Activated T-helper 1 cell treated with anti-CD3 and anti-CD28 coated beads, Interleukin-12 subunit alpha, Interleukin-12 subunit beta, Interleukin-2, Interleukin-4 antibody, amounts not matched to agents 30 ng/mL and 10 ng/mL and 1 ng/mL, durations not matched to agents 14 hours and 24 hours and 36 hours (primary cell): Measurements from ENCODE around the gene TMEM108. TPM values are rescaled to one million over a fixed set of nuclear protein-coding genes. Genes with fewer than 3 reads are reported as not detected.

Experiments
- DNase-seq: peaks from one replicate; pipeline ENCODE4 v3.0.0; 2021; ENCODE audit warnings: low spot score
- H3K27ac Mint-ChIP-seq: one replicate; pipeline ENCODE4 v1.8.0; 2021; ENCODE audit warnings: mild to moderate bottlenecking, mixed read lengths
- H3K27me3 Mint-ChIP-seq: one replicate; pipeline ENCODE4 v1.8.0; 2022; ENCODE audit warnings: mild to moderate bottlenecking, moderate library complexity, mixed read lengths; ENCODE audit not compliant: insufficient read depth
- H3K36me3 Mint-ChIP-seq: one replicate; pipeline ENCODE4 v1.8.0; 2021; ENCODE audit warnings: low read depth, mixed read lengths
- H3K4me1 Mint-ChIP-seq: one replicate; pipeline ENCODE4 v1.8.0; 2021; ENCODE audit warnings: low read depth, mixed read lengths
- H3K4me3 Mint-ChIP-seq: one replicate; pipeline ENCODE4 v1.8.0; 2021; ENCODE audit warnings: mild to moderate bottlenecking, moderate library complexity, mixed read lengths
- H3K9me3 Mint-ChIP-seq: one replicate; pipeline ENCODE4 v1.8.0; 2021; ENCODE audit warnings: mixed read lengths
- intact Hi-C: fragments of 100-400 bp; cut with micrococcal nuclease; formaldehyde crosslinking; loops from one replicate; pipeline ENCODE4 v1.15.1; 2024
- total RNA-seq: library from RNA; stranded (reverse); gene quantifications from 2 replicates; pipeline ENCODE4 v1.2.3, GENCODE V29; 2022

The TMEM108 gene
- total RNA-seq, 1 donor from 2014 or later = not detected

GRCh38 chr3:133388696-133389395 lies 350.7 kb downstream of the TMEM108 start:
- DNase-seq = no peak
- Mint-ChIP-seq H3K4me3 (no peak overlapping the region), H3K4me1 (no peaks in the 10 kb centered on the region), H3K27ac (no peak overlapping the region), H3K9me3 (no peaks in the 10 kb centered on the region), H3K27me3 (no peaks in the 10 kb centered on the region), H3K36me3 (no peaks in the 10 kb centered on the region)
- intact Hi-C loops = loop anchor here (5.0 kb wide), 1 partner anchor 347 kb away; no protein-coding TSS in a partner anchor

DNA sequence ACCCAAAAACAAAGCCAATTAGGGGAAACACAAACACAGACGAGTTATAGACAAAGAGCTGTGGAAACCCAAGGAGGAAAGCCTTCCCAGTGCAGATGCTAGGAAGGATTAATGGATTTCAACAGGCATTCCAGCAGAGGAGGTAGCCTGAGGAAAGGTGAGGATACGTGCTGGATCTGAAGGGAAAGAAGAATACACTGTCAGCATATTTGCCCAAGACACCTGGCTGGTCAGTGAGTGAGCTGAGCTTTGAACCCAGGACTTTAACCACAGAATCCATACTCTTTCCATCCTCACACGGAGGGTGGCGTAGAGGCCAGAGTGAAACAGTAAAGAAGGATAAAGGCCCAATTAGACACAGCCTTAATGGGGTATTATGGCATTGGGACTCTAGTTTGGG lies 352.5 kb downstream of the TMEM108 start:
- Mint-ChIP-seq H3K4me3 (no peak overlapping the region), H3K36me3 (no peaks in the 10 kb centered on the region), H3K27me3 (no peaks in the 10 kb centered on the region), H3K27ac (no peak overlapping the region), H3K4me1 (no peaks in the 10 kb centered on the region), H3K9me3 (no peaks in the 10 kb centered on the region)
- intact Hi-C loops = no loop called here
- no peak for DNase-seq

DNA sequence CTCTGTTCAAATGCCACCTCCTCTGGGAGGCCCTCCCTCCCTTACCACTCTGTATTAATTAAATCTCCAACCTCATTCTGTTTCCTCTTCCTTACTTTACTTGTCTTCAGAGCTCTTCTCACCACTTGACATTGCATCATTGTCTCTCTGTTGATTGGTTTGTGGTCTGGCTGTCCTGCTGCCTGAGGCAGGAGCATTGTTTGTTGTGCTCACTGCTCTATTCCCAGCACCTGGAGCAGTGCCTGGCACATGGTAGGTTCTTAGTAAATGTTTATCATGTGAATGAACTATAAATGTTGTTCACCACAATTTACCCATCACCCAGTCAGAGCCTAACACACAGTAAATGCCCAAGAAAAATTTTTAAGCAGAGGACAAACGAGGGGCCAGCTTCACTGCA lies 355.0 kb downstream of the TMEM108 start:
- H3K9me3 Mint-ChIP-seq = no peaks in the 10 kb centered on the region
- no peak for DNase-seq
- H3K27ac Mint-ChIP-seq = no peak overlapping the region
- H3K4me1 Mint-ChIP-seq = no peaks in the 10 kb centered on the region
- no peaks in the 10 kb centered on the region for H3K36me3 Mint-ChIP-seq
- H3K27me3 Mint-ChIP-seq = no peaks in the 10 kb centered on the region
- intact Hi-C loops = no loop called here
- no peak overlapping the region for H3K4me3 Mint-ChIP-seq

GRCh38 chr3:133393691-133394474 lies 355.7 kb downstream of the TMEM108 start:
- Mint-ChIP-seq H3K27ac (no peak overlapping the region), H3K36me3 (no peaks in the 10 kb centered on the region), H3K27me3 (no peaks in the 10 kb centered on the region), H3K4me1 (no peaks in the 10 kb centered on the region), H3K4me3 (no peak overlapping the region), H3K9me3 (no peaks in the 10 kb centered on the region)
- intact Hi-C loops = no loop called here
- DNase-seq = no peak

GRCh38 chr3:133394561-133395311 lies 356.5 kb downstream of the TMEM108 start:
- Mint-ChIP-seq H3K4me1 (no peaks in the 10 kb centered on the region), H3K4me3 (no peak overlapping the region), H3K27ac (no peak overlapping the region), H3K9me3 (no peaks in the 10 kb centered on the region), H3K36me3 (no peaks in the 10 kb centered on the region), H3K27me3 (no peaks in the 10 kb centered on the region)
- intact Hi-C loops = no loop called here
- no peak for DNase-seq

GRCh38 chr3:133396906-133397305 lies 358.7 kb downstream of the TMEM108 start:
- Mint-ChIP-seq H3K4me3 (no peak overlapping the region), H3K36me3 (no peaks in the 10 kb centered on the region), H3K9me3 (no peaks in the 10 kb centered on the region), H3K4me1 (no peaks in the 10 kb centered on the region), H3K27me3 (peaks cover 3% of the 10 kb centered on the region), H3K27ac (no peak overlapping the region)
- DNase-seq = no peak
- intact Hi-C loops = no loop called here

GRCh38 chr3:133400006-133400515 lies 361.9 kb downstream of the TMEM108 start, which contains the start of gene BFSP2:
Gene BFSP2 (plus strand): TSS chr3:133400056. CDS start chr3:133400084, 28 bp downstream.
- no peaks in the 10 kb centered on the region for H3K9me3 Mint-ChIP-seq
- no peak within 1 kb of the TSS for H3K4me3 Mint-ChIP-seq
- no peaks in the 10 kb centered on the region for H3K4me1 Mint-ChIP-seq
- intact Hi-C loops = no loop called here
- no peak within 1 kb of the TSS for H3K27ac Mint-ChIP-seq
- no peaks in the 10 kb centered on the region for H3K36me3 Mint-ChIP-seq
- peaks cover 3% of the 10 kb centered on the region for H3K27me3 Mint-ChIP-seq
- DNase-seq = no peak

DNA sequence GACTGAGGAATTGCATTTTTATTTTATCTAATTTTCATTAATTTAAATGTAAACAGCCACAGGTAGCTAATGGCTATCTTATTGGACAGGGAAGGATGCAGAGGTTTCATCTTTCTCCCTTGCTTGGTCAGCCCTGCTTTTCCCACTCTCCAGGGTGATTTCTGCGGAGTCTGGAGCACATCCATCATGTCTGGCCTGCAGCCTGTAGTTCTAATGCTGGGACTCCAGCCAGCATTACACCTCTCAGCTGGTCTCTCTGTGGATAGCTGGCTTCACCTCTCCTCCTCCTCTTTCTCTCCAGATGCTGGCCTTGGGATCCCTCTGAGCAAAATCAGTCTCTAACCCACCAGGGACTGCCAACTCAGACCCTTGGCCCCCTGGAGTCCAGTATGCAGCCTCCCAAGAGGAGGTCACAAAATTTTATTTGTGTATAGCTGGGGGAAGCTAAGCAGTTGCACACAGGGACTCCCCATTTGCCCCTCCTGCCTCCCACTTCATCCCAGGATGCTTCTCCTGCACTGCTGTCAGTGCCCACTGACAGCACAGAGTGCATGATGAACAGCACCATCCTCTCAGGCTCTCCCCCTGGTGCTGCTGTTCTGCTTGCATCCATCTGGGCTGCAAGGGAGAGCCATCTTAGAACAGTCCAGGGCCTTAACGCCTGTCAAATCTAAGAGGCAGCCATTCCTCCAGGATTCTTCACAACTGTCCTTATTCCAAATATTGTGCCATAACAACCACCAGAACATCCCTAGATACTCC lies 363.4 kb downstream of the TMEM108 start:
- no peak for DNase-seq
- H3K27ac Mint-ChIP-seq = no peak overlapping the region
- H3K27me3 Mint-ChIP-seq = peaks cover 3% of the 10 kb centered on the region
- H3K4me3 Mint-ChIP-seq = no peak overlapping the region
- H3K4me1 Mint-ChIP-seq = no peaks in the 10 kb centered on the region
- no peaks in the 10 kb centered on the region for H3K9me3 Mint-ChIP-seq
- H3K36me3 Mint-ChIP-seq = no peaks in the 10 kb centered on the region
- intact Hi-C loops = no loop called here

GRCh38 chr3:133404920-133405319 lies 366.7 kb downstream of the TMEM108 start:
- Mint-ChIP-seq H3K27ac (no peak overlapping the region), H3K36me3 (no peaks in the 10 kb centered on the region), H3K4me3 (no peak overlapping the region)

GRCh38 chr3:133408366-133408765 lies 370.2 kb downstream of the TMEM108 start:
- intact Hi-C loops = no loop called here
- no peaks in the 10 kb centered on the region for H3K9me3 Mint-ChIP-seq

More at GRCh38 chr3:133404920-133405319, 366.7 kb downstream of the TMEM108 start:
- intact Hi-C loops = no loop called here
- DNase-seq = no peak
- Mint-ChIP-seq H3K27me3 (peaks cover 12% of the 10 kb centered on the region), H3K9me3 (no peaks in the 10 kb centered on the region), H3K4me1 (no peaks in the 10 kb centered on the region)

GRCh38 chr3:133408961-133409360 lies 370.8 kb downstream of the TMEM108 start:
- intact Hi-C loops = no loop called here

More at GRCh38 chr3:133408366-133408765, 370.2 kb downstream of the TMEM108 start:
- H3K4me1 Mint-ChIP-seq = peaks cover 8% of the 10 kb centered on the region
- no peaks in the 10 kb centered on the region for H3K36me3 Mint-ChIP-seq
- H3K4me3 Mint-ChIP-seq = no peak overlapping the region
- H3K27me3 Mint-ChIP-seq = peaks cover 13% of the 10 kb centered on the region
- H3K27ac Mint-ChIP-seq = no peak overlapping the region
- DNase-seq = no peak

GRCh38 chr3:133410191-133410892 lies 372.2 kb downstream of the TMEM108 start:
- H3K27ac Mint-ChIP-seq = no peak overlapping the region
- no peaks in the 10 kb centered on the region for H3K9me3 Mint-ChIP-seq
- intact Hi-C loops = no loop called here
- no peaks in the 10 kb centered on the region for H3K36me3 Mint-ChIP-seq
- peaks cover 12% of the 10 kb centered on the region for H3K4me1 Mint-ChIP-seq
- H3K4me3 Mint-ChIP-seq = no peak overlapping the region
- no peak for DNase-seq
- H3K27me3 Mint-ChIP-seq = peaks cover 13% of the 10 kb centered on the region

More at GRCh38 chr3:133408961-133409360, 370.8 kb downstream of the TMEM108 start:
- Mint-ChIP-seq H3K4me1 (peaks cover 12% of the 10 kb centered on the region), H3K27me3 (peaks cover 13% of the 10 kb centered on the region), H3K27ac (no peak overlapping the region), H3K4me3 (no peak overlapping the region), H3K36me3 (no peaks in the 10 kb centered on the region), H3K9me3 (no peaks in the 10 kb centered on the region)
- DNase-seq = no peak
